Spinal cord (tissue), 10 donors: ENCODE measurements around the gene CDH23. TPM values are rescaled to one million over a fixed set of nuclear protein-coding genes. Genes with fewer than 3 reads are reported as not detected.
A peak's percentile ranks its signal among the peaks of the same experiment; 100 is the strongest.

Experiments
- DNase-seq, 6 donors: peaks; one replicate each; pipeline versions ENCODE4 v3.0.0 to v3.0.0-alpha.2; 2013 to 2015; ENCODE audit warnings: low spot score in 6 of 6, low read depth in 4 of 6
- H3K27ac ChIP-seq: one replicate; pipeline ENCODE4 v1.5.1; 2013; ENCODE audit warnings: low read depth, low read length, control low read depth
- H3K27me3 ChIP-seq: one replicate; pipeline ENCODE4 v1.6.1; 2013; ENCODE audit warnings: low read length; ENCODE audit not compliant: control insufficient read depth, insufficient read depth
- H3K36me3 ChIP-seq: one replicate; pipeline ENCODE4 v1.6.1; 2013; ENCODE audit warnings: low read length; ENCODE audit not compliant: control insufficient read depth, insufficient read depth
- H3K4me1 ChIP-seq: one replicate; pipeline ENCODE4 v1.6.1; 2013; ENCODE audit warnings: low read length; ENCODE audit not compliant: control insufficient read depth, insufficient read depth
- H3K4me3 ChIP-seq: one replicate; pipeline ENCODE4 v1.5.1; 2013; ENCODE audit warnings: low read depth, low read length, control low read depth
- H3K9me3 ChIP-seq: one replicate; pipeline ENCODE4 v1.6.1; 2013; ENCODE audit warnings: low read length; ENCODE audit not compliant: control insufficient read depth, insufficient read depth
- WGBS: methylation state at CpG from one replicate; pipeline ENCODE4 v1.1.5; 2013; ENCODE audit warnings: missing lambda C conversion rate; ENCODE audit not compliant: insufficient coverage; 5-methylcytosine and 5-hydroxymethylcytosine counted together
- polyA plus RNA-seq, 2 donors: library from polyadenylated mRNA; unstranded; fragments of 120-200 nt; gene quantifications; one replicate each; pipeline ENCODE4 v1.2.1, GENCODE V29; 2013; ENCODE audit not compliant: insufficient read length in 2 of 2
- total RNA-seq, 2 donors: library from RNA; depleted of rRNA in 1 of 2; stranded (reverse); fragments of 120-200 nt in 1 of 2; fragments of >200 nt in 1 of 2; gene quantifications; one replicate each; pipeline versions ENCODE4 v1.2.3 to v1.2.4, GENCODE V29; 2013 to 2014
- donor health status: healthy.

Gene CDH23
- total and polyA plus RNA-seq, 4 donors: 15.6 to 24.2 (median 19.0) TPM

GRCh38 chr10:71765176-71765904 lies 368.6 kb downstream of the CDH23 start:
- H3K4me3 ChIP-seq: no peak overlapping the region
- peaks cover 45% of the 10 kb centered on the region for H3K4me1 ChIP-seq
- DNase-seq: no peak
- peaks cover 14% of the 10 kb centered on the region for H3K36me3 ChIP-seq
- no peaks in the 10 kb centered on the region for H3K9me3 ChIP-seq
- no peak overlapping the region for H3K27ac ChIP-seq
- 46% methylated on average over 3 of the region's 8 CpGs for WGBS
- H3K27me3 ChIP-seq: no peaks in the 10 kb centered on the region

GRCh38 chr10:71765906-71766716 lies 369.4 kb downstream of the CDH23 start:
- 69% methylated on average over 21 of the region's 22 CpGs for WGBS
- Histone ChIP-seq H3K9me3 (no peaks in the 10 kb centered on the region), H3K4me1 (peaks cover 44% of the 10 kb centered on the region), H3K4me3 (no peak overlapping the region), H3K27me3 (no peaks in the 10 kb centered on the region), H3K36me3 (peaks cover 7% of the 10 kb centered on the region), H3K27ac (peak overlapping the region; percentile 65)
- DNase-seq: no peak

- Histone ChIP-seq H3K4me3 (no peak overlapping the region), H3K27me3 (no peaks in the 10 kb centered on the region), H3K9me3 (no peaks in the 10 kb centered on the region), H3K36me3 (peaks cover 2% of the 10 kb centered on the region), H3K27ac (peak overlapping the region; percentile 65), H3K4me1 (peaks cover 48% of the 10 kb centered on the region)
- peak in 1 of 6 donors; percentile 56 for DNase-seq
- 63% methylated on average over 10 of the region's 10 CpGs for WGBS
These were observed 370.1 kb downstream of the CDH23 start for GRCh38 chr10:71766717-71767419.

GRCh38 chr10:71767420-71768035 lies 370.8 kb downstream of the CDH23 start:
- DNase-seq: peak in 1 of 6 donors; percentile 42
- WGBS: 54% methylated on average over 9 of the region's 10 CpGs
- H3K4me1 ChIP-seq: peaks cover 55% of the 10 kb centered on the region
- peaks cover 2% of the 10 kb centered on the region for H3K36me3 ChIP-seq
- H3K27ac ChIP-seq: peak overlapping the region; percentile 65
- H3K9me3 ChIP-seq: no peaks in the 10 kb centered on the region
- no peaks in the 10 kb centered on the region for H3K27me3 ChIP-seq
- no peak overlapping the region for H3K4me3 ChIP-seq

- H3K36me3 ChIP-seq: peaks cover 2% of the 10 kb centered on the region
- H3K27ac ChIP-seq: peak overlapping the region; percentile 54
- H3K9me3 ChIP-seq: no peaks in the 10 kb centered on the region
- WGBS: 100% methylated on average over 1 of the region's 5 CpGs
- H3K27me3 ChIP-seq: no peaks in the 10 kb centered on the region
- no peak overlapping the region for H3K4me3 ChIP-seq
- no peak for DNase-seq
- peaks cover 63% of the 10 kb centered on the region for H3K4me1 ChIP-seq
These were observed 372.6 kb downstream of the CDH23 start for GRCh38 chr10:71769279-71769823.

- peaks cover 2% of the 10 kb centered on the region for H3K36me3 ChIP-seq
- 96% methylated on average over 1 of the region's 3 CpGs for WGBS
- no peak overlapping the region for H3K27ac ChIP-seq
- H3K4me1 ChIP-seq: peaks cover 64% of the 10 kb centered on the region
- H3K4me3 ChIP-seq: no peak overlapping the region
- no peak for DNase-seq
- H3K27me3 ChIP-seq: peaks cover 2% of the 10 kb centered on the region
- H3K9me3 ChIP-seq: no peaks in the 10 kb centered on the region
These were observed 373.5 kb downstream of the CDH23 start for GRCh38 chr10:71770255-71770654.

GRCh38 chr10:71770789-71771188 lies 374.1 kb downstream of the CDH23 start:
- WGBS: 80% methylated on average over 3 of the region's 3 CpGs
- Histone ChIP-seq H3K9me3 (no peaks in the 10 kb centered on the region), H3K4me3 (no peak overlapping the region), H3K27ac (no peak overlapping the region), H3K36me3 (peaks cover 1% of the 10 kb centered on the region), H3K4me1 (peaks cover 62% of the 10 kb centered on the region), H3K27me3 (peaks cover 2% of the 10 kb centered on the region)
- DNase-seq: no peak

- Histone ChIP-seq H3K9me3 (no peaks in the 10 kb centered on the region), H3K36me3 (no peaks in the 10 kb centered on the region), H3K4me3 (no peak overlapping the region), H3K27ac (no peak overlapping the region), H3K4me1 (peaks cover 58% of the 10 kb centered on the region), H3K27me3 (peaks cover 2% of the 10 kb centered on the region)
- DNase-seq: no peak
- WGBS: 91% methylated on average over 1 of the region's 2 CpGs
These were observed 374.5 kb downstream of the CDH23 start for GRCh38 chr10:71771204-71771603.
